Activated CD8-positive, alpha-beta memory T cell treated with anti-CD3 and anti-CD28 coated beads, Interleukin-2, amount 50 U/mL, for 4 hours (primary cell): ENCODE data around the gene PKNOX1.
"Not testable (repeated sequence)": the region's sequence is repeated elsewhere in the genome, so short reads cannot be mapped to it uniquely, and the experiment has no call there.

ENCODE experiments used
- DNase-seq: peaks from one replicate; pipeline ENCODE4 v3.0.0-alpha.2; 2020

PKNOX1 gene

DNA sequence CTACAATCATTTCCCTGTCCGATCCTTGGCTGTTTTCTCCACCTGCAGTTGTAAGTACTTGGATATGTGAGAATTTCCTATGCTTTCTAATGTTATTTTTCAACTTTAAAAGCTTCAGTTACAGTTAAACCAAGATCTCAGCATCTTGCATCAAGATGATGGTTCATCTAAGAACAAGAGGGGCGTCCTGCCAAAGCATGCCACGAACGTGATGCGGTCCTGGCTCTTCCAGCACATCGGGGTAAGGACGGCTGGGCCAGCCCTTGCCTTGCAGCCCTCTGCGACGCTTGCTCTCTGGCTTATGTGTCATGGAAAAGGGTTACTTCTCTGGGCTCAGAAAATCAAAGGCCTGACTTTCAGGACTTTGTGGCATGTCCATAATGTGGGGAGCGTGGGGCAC lies 46.8 kb downstream of the PKNOX1 start:
- no peak for DNase-seq

DNA sequence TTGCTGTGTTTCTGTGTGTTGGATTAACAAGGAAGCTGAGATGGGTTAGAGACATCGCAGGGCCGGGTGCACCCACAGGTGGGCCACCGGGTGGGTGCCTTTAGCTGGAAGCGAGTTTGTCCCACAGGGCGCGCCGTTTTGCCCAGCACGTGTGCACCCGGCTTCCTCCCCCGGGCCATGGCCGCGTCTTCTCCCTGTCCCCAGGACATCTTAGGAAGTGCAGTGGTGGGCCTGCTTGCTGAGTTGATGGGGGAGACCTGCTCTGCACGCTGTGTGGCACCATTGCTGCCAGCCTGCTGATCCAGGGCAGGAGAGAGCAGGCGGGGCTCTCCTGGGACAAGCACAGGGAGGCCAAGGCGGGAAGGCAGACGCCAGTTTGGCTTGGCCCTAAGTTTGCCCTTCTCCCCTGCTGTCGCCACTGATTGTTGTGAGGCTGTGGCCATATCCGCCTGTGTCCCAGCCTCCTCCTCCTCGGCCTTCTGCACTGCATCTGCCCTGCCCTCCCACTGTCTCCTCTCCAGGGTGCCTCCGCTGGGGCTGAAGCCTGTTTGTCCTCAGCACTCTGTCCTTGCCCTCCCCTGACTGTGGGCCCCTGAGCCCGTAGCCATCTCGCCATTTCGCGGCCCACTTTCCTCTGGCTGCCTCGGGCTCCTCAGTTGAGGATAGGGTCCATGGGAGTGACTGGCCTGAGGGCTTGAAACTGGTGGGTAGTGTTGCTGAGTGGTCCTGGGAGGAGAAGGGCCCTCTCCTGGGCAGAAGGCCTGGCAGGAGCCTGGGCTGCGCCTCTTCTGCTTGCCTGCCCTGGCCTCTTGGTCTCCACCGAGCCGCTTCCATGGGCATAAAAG lies 47.6 kb downstream of the PKNOX1 start:
- no peak for DNase-seq

DNA sequence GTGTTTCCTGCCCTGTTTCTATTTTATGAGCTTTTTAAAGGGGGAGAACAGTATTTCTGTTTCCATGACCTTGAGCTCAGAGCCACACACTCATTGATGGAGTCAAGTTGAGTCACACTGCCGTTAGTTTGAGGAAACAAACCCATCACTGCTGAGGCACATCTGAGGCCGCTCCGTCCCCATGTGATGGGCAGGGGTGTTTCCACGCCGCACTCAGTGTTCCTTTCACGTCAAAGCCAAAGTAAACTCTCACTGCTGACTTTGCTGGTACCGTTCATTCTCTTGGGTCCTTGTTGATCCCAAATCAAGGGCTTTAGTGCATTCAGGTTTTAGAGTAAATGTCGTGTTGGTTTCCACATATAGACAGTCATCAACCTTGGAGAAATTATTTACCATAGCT lies 48.8 kb downstream of the PKNOX1 start:
- no peak for DNase-seq

- DNase-seq, result no peak
Observed at GRCh38 chr21:43024439-43025136, 50.2 kb downstream of the PKNOX1 start.

DNA sequence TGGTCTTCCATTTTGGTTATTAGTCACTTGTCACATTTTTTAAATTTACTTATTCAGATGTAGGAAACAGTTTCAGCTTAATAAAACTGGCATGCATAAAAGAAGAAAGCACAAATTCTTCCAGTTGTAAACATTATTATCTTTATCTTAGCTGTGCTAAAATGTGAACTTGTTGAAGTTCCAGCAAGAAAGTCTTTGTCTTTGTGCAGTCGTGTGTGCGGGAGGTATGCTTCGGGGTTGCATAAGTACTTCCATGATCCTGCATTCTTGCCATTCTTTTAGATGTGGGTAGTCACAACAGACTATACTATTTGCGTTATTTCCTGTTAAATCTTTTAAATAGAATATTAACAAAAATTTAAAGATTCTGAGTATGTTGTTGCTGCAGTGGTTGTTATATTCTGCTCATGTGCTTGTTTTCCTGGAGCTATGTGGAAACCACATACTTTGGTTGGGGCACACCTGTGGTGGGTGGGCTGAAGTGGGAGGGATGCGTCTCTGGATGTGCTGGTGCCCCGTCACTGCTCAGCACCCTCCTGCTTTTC lies 51.3 kb downstream of the PKNOX1 start:
- DNase-seq, result no peak

DNA sequence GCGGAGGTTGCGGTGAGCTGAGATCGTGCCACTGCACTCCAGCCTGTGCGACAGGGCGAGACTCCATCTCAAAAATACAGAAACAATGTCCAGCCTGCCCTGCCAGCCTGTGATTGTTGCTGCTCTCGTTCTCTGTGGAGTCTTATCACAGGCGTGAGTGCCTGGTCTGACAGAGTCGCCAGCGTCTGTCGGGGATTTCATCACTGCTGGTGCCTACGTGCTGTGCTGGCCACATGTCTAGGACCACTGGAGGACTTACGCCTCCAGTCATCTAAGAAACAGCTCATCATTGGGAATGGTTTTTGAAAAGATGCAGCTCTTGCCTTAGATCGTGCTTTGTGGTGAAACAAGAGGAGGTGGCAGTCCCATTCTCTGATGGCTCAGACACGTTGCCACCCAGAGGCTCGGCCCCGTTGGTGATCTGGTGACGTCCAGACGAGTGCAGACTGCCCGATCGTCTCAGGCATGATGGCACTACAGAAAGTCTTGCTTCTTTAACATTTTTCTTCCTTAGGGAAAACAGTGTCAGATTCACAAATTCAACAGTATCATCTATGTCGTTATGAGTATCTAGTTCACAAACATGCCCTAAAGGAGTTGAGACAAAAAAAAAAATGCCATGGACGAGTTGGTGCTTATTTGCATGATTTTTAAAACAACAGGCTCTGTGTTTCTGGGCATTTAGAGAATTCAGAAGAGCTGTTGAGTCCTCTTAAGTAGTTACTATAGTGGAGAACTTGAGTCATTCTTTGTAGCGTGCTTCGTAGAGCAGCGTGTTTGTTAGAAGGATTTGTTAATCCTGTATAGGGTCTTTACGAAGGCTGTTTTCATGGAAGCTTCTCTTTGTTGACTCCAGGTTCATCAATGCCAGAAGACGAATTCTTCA lies 53.7 kb downstream of the PKNOX1 start:
- DNase-seq, result no peak

GRCh38 chr21:43029785-43030184 lies 55.4 kb downstream of the PKNOX1 start:
- DNase-seq, result no peak

- no peak for DNase-seq
Observed at GRCh38 chr21:43031121-43031619, 56.8 kb downstream of the PKNOX1 start.

GRCh38 chr21:43034101-43034500 lies 59.7 kb downstream of the PKNOX1 start:
- no peak for DNase-seq

GRCh38 chr21:43034826-43035225 lies 60.5 kb downstream of the PKNOX1 start:
- DNase-seq, result no peak

DNA sequence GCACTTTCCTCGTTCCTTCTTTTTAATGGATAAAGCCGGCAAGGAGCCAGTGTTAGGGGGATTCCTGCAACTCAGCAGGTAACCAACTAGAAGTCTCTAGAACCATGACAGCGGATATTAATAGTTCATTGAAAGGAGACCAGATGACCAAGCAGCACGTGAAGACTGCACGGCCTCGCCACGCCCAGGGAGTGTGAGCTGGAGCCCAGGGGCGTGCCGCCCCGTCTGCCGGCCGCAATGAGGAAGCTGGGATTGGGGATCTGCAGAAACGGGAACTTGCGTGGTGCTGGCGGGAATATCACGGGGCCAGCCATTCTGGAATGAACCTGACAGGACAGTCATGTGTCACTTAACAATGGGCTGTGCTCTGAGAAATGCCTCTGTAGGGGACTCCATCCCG lies 62.5 kb downstream of the PKNOX1 start:
- not testable (repeated sequence) for DNase-seq

GRCh38 chr21:43037918-43038658 lies 63.7 kb downstream of the PKNOX1 start:
- not testable (repeated sequence) for DNase-seq

GRCh38 chr21:43038659-43039044 lies 64.3 kb downstream of the PKNOX1 start:
- not testable (repeated sequence) for DNase-seq

DNA sequence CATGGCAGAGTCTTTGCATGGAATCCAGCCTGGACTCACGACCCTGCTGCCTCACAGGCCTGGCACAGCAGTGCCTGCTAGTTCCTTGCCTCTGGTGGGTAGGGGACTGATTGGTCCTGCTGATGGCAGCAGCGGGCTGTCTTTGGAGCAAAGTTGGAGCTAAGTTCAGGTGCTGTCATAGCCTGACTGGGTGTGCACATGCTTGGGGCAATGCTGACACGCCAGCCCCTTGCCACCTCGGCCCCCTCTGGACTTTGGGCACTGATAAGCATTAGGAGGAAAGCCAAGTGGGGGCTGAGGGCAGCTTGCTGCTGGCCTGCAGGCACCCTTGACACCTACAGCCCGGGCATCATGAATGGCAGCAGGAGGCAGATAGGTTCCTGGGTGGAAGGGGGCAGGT lies 67.8 kb downstream of the PKNOX1 start:
- DNase-seq, result not testable (repeated sequence)

DNA sequence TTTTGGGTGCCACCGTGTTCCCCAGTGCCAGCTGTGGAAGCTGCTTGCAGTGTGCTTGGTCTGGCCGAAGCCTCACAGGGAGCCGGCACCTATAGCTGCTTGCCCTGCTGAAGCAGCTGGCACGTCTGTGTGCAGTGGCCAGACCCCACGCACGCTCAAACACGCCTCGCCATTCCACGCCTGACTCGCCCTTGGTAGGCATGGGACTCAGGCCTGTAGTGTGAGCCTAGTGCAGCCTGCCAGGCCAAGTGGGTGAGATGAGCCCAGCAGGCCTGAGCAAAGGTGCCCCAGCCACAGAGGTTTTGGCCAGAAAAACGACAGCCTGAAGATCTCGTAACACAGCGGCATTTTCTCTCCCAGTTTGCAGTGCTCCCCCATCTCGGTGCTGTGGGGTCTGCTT lies 68.9 kb downstream of the PKNOX1 start:
- DNase-seq, result not testable (repeated sequence)

DNA sequence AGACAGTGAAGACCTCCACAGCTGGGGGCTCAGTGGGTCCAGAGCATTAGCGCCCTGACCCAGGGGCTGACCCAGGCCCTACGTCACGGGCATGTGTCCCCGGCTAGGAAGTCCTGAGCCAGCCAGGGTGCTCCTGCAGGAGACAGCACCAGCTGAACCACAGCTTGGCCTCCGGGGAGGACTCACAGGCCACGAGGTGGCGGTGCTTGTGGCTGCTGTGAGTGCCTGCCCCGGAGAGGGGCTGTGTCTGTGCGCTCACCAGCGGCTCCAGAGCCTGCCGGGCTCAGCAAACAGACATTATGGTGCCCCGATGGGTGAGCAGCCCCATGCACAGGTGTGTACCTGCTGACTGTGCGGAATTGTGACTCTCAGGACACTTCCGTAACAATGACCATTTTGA lies 70.2 kb downstream of the PKNOX1 start:
- DNase-seq, result not testable (repeated sequence)

GRCh38 chr21:43045165-43045875 lies 71.0 kb downstream of the PKNOX1 start:
- not testable (repeated sequence) for DNase-seq

GRCh38 chr21:43045876-43046821 lies 71.8 kb downstream of the PKNOX1 start:
- not testable (repeated sequence) for DNase-seq

DNA sequence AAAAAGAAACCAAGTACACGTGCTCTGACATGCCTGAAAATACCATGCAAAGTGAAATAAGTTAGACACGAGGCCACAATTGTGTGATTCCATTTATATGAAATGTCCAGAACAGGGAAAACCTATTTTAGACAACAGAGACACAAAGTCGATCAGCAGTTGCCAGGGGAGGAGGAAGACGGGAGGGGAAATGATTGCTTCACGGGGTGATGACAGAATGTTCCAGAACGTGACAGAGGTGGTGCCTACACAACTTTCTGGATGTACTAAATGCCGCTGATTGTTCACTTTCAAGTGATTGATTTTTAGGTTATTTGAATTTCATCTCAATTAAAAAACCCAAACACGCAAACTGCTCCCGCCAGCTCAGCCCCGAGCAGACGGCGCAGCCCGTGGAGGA lies 78.8 kb downstream of the PKNOX1 start:
- not testable (repeated sequence) for DNase-seq
